GM23338 (cell line): Measurements from ENCODE around the gene CMSS1. TPM values are rescaled to one million over a fixed set of nuclear protein-coding genes. Genes with fewer than 3 reads are reported as not detected.

ENCODE experiments used
- ATAC-seq: fragments of 200-7000 bp; cut with Tn5 transposase; 3 replicates; pipeline ENCODE4 v1.9.1; 2020
- DNase-seq: peaks from one replicate; pipeline ENCODE4 v3.0.0-alpha.2; 2015; ENCODE audit warnings: low spot score
- H2AFZ ChIP-seq: fragments of 200-600 bp; sonication (generic); 2 replicates; pipeline ENCODE4 v1.8.0; 2016; ENCODE audit warnings: antibody characterized with exemption, mild to moderate bottlenecking, moderate library complexity
- H3F3A ChIP-seq: fragments of 200-600 bp; sonication (generic); replicated peaks from 2 replicates; pipeline ENCODE4 v1.8.0; 2017; ENCODE audit warnings: antibody characterized with exemption, mixed run types, low read depth
- H3K27ac ChIP-seq: fragments of 200-600 bp; sonication (generic); 2 replicates; pipeline ENCODE4 v1.6.1; 2016; ENCODE audit warnings: low read depth
- H3K27me3 ChIP-seq: fragments of 200-600 bp; sonication (generic); 2 replicates; pipeline ENCODE4 v1.8.0; 2016; ENCODE audit warnings: mild to moderate bottlenecking, mixed run types, moderate library complexity; ENCODE audit not compliant: insufficient read depth
- H3K36me3 ChIP-seq: fragments of 200-600 bp; sonication (generic); 2 replicates; pipeline ENCODE4 v1.8.0; 2016; ENCODE audit warnings: mild to moderate bottlenecking; ENCODE audit not compliant: insufficient read depth
- H3K4me1 ChIP-seq: fragments of 200-600 bp; sonication (generic); 2 replicates; pipeline ENCODE4 v1.8.0; 2016; ENCODE audit warnings: mild to moderate bottlenecking, moderate library complexity; ENCODE audit not compliant: insufficient read depth
- H3K4me2 ChIP-seq: fragments of 200-600 bp; sonication (generic); 2 replicates; pipeline ENCODE4 v1.7.1; 2017; ENCODE audit warnings: mixed run types
- H3K4me3 ChIP-seq: fragments of 200-600 bp; sonication (generic); 2 replicates; pipeline ENCODE4 v1.6.1; 2016; ENCODE audit warnings: mixed run types
- H3K79me2 ChIP-seq: fragments of 200-600 bp; sonication (generic); replicated peaks from 2 replicates; pipeline ENCODE4 v1.8.0; 2017; ENCODE audit warnings: mild to moderate bottlenecking; ENCODE audit not compliant: insufficient read depth
- H3K9me2 ChIP-seq: fragments of 200-600 bp; sonication (generic); 2 replicates; pipeline ENCODE4 v1.8.0; 2017; ENCODE audit not compliant: insufficient read depth
- H4K20me1 ChIP-seq: fragments of 200-600 bp; sonication (generic); replicated peaks from 2 replicates; pipeline ENCODE4 v1.8.0; 2017; ENCODE audit warnings: mild to moderate bottlenecking; ENCODE audit not compliant: insufficient read depth
- H3K27ac Mint-ChIP-seq: 2 replicates; pipeline ENCODE4 v1.8.0; 2020; ENCODE audit warnings: inconsistent platforms, mild to moderate bottlenecking, moderate library complexity, mixed read lengths
- H3K27me3 Mint-ChIP-seq: 3 replicates; pipeline ENCODE4 v1.8.0; 2022; ENCODE audit warnings: low read depth, mild to moderate bottlenecking, moderate library complexity, mixed read lengths, inconsistent platforms; ENCODE audit not compliant: insufficient read depth, poor library complexity
- H3K36me3 Mint-ChIP-seq: 3 replicates; pipeline ENCODE4 v1.8.0; 2021; ENCODE audit warnings: low read depth, mild to moderate bottlenecking, inconsistent platforms, moderate library complexity, mixed read lengths
- H3K4me1 Mint-ChIP-seq: 3 replicates; pipeline ENCODE4 v1.8.0; 2020; ENCODE audit warnings: mild to moderate bottlenecking, inconsistent platforms, mixed read lengths
- H3K4me3 Mint-ChIP-seq: 3 replicates; pipeline ENCODE4 v1.8.0; 2021; ENCODE audit warnings: moderate library complexity, mild to moderate bottlenecking, inconsistent platforms, mixed read lengths
- H3K9me3 Mint-ChIP-seq: 3 replicates; pipeline ENCODE4 v1.8.0; 2020; ENCODE audit warnings: moderate library complexity, mild to moderate bottlenecking, inconsistent platforms, mixed read lengths
- CREB1 ChIP-seq: fragments of 250-450 bp; sonication (Bioruptor Pico); IDR thresholded peaks from 2 replicates; pipeline ENCODE4 v1.5.0; 2020; ENCODE audit warnings: low read depth, mild to moderate bottlenecking, moderate library complexity
- CTCF ChIP-seq, 2 experiments: fragments of 200-600 bp in 1 of 2; sonication (generic) in 1 of 2; conservative IDR thresholded peaks; 2 replicates each; pipeline versions ENCODE4 v1.5.1 to v1.6.1; 2016 to 2017; ENCODE audit warnings: antibody characterized with exemption in 2 of 2, low read depth in 2 of 2, mild to moderate bottlenecking in 2 of 2, moderate library complexity in 1 of 2
- ETS1 ChIP-seq: IDR thresholded peaks from 2 replicates; pipeline ENCODE4 v1.6.1; 2016; ENCODE audit warnings: antibody characterized with exemption
- EZH2 ChIP-seq: fragments of 200-600 bp; sonication (generic); IDR thresholded peaks from one replicate; pipeline ENCODE4 v1.8.0; 2017; ENCODE audit warnings: antibody characterized with exemption, mild to moderate bottlenecking, low read depth; ENCODE audit not compliant: unreplicated experiment
- JUNB ChIP-seq: IDR thresholded peaks from one replicate; pipeline ENCODE4 v1.6.1; 2016; ENCODE audit warnings: antibody characterized with exemption; ENCODE audit not compliant: unreplicated experiment
- NANOG ChIP-seq: IDR thresholded peaks from 2 replicates; pipeline ENCODE4 v1.6.1; 2016; ENCODE audit warnings: antibody characterized with exemption, borderline replicate concordance
- POLR2AphosphoS5 ChIP-seq: IDR thresholded peaks from 2 replicates; pipeline ENCODE4 v1.6.1; 2016; ENCODE audit warnings: antibody characterized with exemption, low read depth
- REST ChIP-seq: IDR thresholded peaks from one replicate; pipeline ENCODE4 v1.6.1; 2018; ENCODE audit warnings: antibody characterized with exemption; ENCODE audit not compliant: unreplicated experiment
- STAT1 ChIP-seq: IDR thresholded peaks from one replicate; pipeline ENCODE4 v1.6.1; 2016; ENCODE audit warnings: antibody characterized with exemption; ENCODE audit not compliant: unreplicated experiment
- ZNF114 ChIP-seq: fragments of 250-450 bp; sonication (Bioruptor Pico); IDR thresholded peaks from 2 replicates; pipeline ENCODE4 v1.5.0; 2020; ENCODE audit warnings: mild to moderate bottlenecking, moderate library complexity
- ZNF331 ChIP-seq: fragments of 250-450 bp; sonication (Bioruptor Pico); IDR thresholded peaks from 2 replicates; pipeline ENCODE4 v1.5.0; 2020; ENCODE audit warnings: low read depth, mild to moderate bottlenecking, moderate library complexity
- polyA plus RNA-seq: library from polyadenylated mRNA; unstranded; fragments of >200 nt; fragmentation: Nextera tagmentation; extraction: Ambion mirVana; gene quantifications from 2 replicates; pipeline ENCODE4 v1.2.1, GENCODE V29; 2016
- total RNA-seq: library from RNA; depleted of rRNA; stranded (reverse); fragments of >200 nt; shearing (Covaris generic); gene quantifications from 2 replicates; pipeline ENCODE4 v1.2.3, GENCODE V29; 2014
- TF ChIP-seq, protein P1 (sequence below): fragments of 250-450 bp; sonication (Bioruptor Pico); IDR thresholded peaks from 2 replicates; pipeline ENCODE4 v1.5.0; 2020; ENCODE audit warnings: mild to moderate bottlenecking, moderate library complexity

CMSS1 gene
- total and polyA plus RNA-seq, 2 experiments from 2014 or later = 39.4 to 187 TPM

- TF ChIP-seq EZH2 = no peak
- no peak for TF ChIP-seq ETS1
- TF ChIP-seq NANOG = no peak
- TF ChIP-seq, protein P1, sequence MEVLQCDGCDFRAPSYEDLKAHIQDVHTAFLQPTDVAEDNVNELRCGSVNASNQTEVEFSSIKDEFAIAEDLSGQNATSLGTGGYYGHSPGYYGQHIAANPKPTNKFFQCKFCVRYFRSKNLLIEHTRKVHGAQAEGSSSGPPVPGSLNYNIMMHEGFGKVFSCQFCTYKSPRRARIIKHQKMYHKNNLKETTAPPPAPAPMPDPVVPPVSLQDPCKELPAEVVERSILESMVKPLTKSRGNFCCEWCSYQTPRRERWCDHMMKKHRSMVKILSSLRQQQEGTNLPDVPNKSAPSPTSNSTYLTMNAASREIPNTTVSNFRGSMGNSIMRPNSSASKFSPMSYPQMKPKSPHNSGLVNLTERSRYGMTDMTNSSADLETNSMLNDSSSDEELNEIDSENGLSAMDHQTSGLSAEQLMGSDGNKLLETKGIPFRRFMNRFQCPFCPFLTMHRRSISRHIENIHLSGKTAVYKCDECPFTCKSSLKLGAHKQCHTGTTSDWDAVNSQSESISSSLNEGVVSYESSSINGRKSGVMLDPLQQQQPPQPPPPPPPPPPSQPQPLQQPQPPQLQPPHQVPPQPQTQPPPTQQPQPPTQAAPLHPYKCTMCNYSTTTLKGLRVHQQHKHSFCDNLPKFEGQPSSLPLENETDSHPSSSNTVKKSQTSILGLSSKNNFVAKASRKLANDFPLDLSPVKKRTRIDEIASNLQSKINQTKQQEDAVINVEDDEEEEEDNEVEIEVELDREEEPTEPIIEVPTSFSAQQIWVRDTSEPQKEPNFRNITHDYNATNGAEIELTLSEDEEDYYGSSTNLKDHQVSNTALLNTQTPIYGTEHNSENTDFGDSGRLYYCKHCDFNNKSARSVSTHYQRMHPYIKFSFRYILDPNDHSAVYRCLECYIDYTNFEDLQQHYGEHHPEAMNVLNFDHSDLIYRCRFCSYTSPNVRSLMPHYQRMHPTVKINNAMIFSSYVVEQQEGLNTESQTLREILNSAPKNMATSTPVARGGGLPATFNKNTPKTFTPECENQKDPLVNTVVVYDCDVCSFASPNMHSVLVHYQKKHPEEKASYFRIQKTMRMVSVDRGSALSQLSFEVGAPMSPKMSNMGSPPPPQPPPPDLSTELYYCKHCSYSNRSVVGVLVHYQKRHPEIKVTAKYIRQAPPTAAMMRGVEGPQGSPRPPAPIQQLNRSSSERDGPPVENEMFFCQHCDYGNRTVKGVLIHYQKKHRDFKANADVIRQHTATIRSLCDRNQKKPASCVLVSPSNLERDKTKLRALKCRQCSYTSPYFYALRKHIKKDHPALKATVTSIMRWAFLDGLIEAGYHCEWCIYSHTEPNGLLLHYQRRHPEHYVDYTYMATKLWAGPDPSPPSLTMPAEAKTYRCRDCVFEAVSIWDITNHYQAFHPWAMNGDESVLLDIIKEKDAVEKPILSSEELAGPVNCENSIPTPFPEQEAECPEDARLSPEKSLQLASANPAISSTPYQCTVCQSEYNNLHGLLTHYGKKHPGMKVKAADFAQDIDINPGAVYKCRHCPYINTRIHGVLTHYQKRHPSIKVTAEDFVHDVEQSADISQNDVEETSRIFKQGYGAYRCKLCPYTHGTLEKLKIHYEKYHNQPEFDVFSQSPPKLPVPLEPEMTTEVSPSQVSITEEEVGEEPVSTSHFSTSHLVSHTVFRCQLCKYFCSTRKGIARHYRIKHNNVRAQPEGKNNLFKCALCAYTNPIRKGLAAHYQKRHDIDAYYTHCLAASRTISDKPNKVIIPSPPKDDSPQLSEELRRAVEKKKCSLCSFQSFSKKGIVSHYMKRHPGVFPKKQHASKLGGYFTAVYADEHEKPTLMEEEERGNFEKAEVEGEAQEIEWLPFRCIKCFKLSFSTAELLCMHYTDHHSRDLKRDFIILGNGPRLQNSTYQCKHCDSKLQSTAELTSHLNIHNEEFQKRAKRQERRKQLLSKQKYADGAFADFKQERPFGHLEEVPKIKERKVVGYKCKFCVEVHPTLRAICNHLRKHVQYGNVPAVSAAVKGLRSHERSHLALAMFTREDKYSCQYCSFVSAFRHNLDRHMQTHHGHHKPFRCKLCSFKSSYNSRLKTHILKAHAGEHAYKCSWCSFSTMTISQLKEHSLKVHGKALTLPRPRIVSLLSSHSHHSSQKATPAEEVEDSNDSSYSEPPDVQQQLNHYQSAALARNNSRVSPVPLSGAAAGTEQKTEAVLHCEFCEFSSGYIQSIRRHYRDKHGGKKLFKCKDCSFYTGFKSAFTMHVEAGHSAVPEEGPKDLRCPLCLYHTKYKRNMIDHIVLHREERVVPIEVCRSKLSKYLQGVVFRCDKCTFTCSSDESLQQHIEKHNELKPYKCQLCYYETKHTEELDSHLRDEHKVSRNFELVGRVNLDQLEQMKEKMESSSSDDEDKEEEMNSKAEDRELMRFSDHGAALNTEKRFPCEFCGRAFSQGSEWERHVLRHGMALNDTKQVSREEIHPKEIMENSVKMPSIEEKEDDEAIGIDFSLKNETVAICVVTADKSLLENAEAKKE (CRISPR knock-in tag) = no peak
- no peak for TF ChIP-seq STAT1
- no peak for TF ChIP-seq REST
- no peak for TF ChIP-seq POLR2AphosphoS5
- TF ChIP-seq ZNF114 (CRISPR knock-in tag) = no peak
- no peak for TF ChIP-seq JUNB
- TF ChIP-seq CREB1 = no peak
- no peak for TF ChIP-seq CTCF (conservative IDR thresholded peaks at IDR 0.05; ENCODE audit: low read depth in 2 of 2)
- TF ChIP-seq ZNF331 (CRISPR knock-in tag) = no peak
- Histone ChIP-seq H3K9me2 (no peaks in the 10 kb centered on the region), H2AFZ (no peak overlapping the region), H3F3A (no peaks in the 10 kb centered on the region), H3K79me2 (no peaks in the 10 kb centered on the region), H3K4me2 (no peak overlapping the region), H3K4me3 (no peak overlapping the region), H3K4me1 (0 out of 2 replicates have a peak, but pooled peaks cover 4% of the 10 kb centered on the region), H3K27me3 (no peaks in the 10 kb centered on the region), H3K27ac (no peak overlapping the region), H4K20me1 (no peaks in the 10 kb centered on the region), H3K36me3 (0 out of 2 replicates have a peak, but pooled peaks cover 3% of the 10 kb centered on the region)
- H3K36me3 Mint-ChIP-seq = no peaks in the 10 kb centered on the region
- no peak overlapping the region for H3K4me3 Mint-ChIP-seq
- no peaks in the 10 kb centered on the region for H3K9me3 Mint-ChIP-seq
- ATAC-seq = no peak
- DNase-seq = no peak
- peaks cover 4% of the 10 kb centered on the region; the same call in 2 of the 3 replicates for H3K4me1 Mint-ChIP-seq
- H3K27ac Mint-ChIP-seq = no peak overlapping the region
- no peaks in the 10 kb centered on the region for H3K27me3 Mint-ChIP-seq
These were observed 351.7 kb downstream of the CMSS1 start for GRCh38 chr3:100169201-100169920.
